ENCODE measurements around the gene CATSPERZ.

Gene CATSPERZ

GRCh38 chr11:64342869-64343745 lies 42.9 kb downstream of the CATSPERZ start:
- DNase-seq: no peak

GRCh38 chr11:64343767-64344559 lies 43.8 kb downstream of the CATSPERZ start:
- DNase-seq: no peak

- no peak for DNase-seq
These were observed 44.6 kb downstream of the CATSPERZ start for GRCh38 chr11:64344787-64345186.

GRCh38 chr11:64347193-64347867 lies 47.2 kb downstream of the CATSPERZ start:
- no peak for DNase-seq

GRCh38 chr11:64348383-64349024 lies 48.3 kb downstream of the CATSPERZ start:
- no peak for DNase-seq

- no peak for DNase-seq
These were observed 48.8 kb downstream of the CATSPERZ start for GRCh38 chr11:64349025-64349387.

GRCh38 chr11:64349404-64349803 lies 49.2 kb downstream of the CATSPERZ start:
- no peak for DNase-seq

- DNase-seq: no peak
These were observed 51.0 kb downstream of the CATSPERZ start for GRCh38 chr11:64351136-64351631.

- no peak for DNase-seq
These were observed 52.2 kb downstream of the CATSPERZ start for GRCh38 chr11:64352099-64352994.

- DNase-seq: no peak
These were observed 53.0 kb downstream of the CATSPERZ start for GRCh38 chr11:64352995-64353714.

- no peak for DNase-seq
These were observed 53.8 kb downstream of the CATSPERZ start for GRCh38 chr11:64353715-64354506.

Measured in stimulated activated CD4-positive, alpha-beta T cell treated with anti-CD3 and anti-CD28 coated beads, Interleukin-12 subunit alpha, Interleukin-12 subunit beta, amount 100 ng/mL, for 4 hours (primary cell).